Thoracic aorta (tissue), 2 donors: ENCODE measurements around the gene CALHM1. TPM values are rescaled to one million over a fixed set of nuclear protein-coding genes. Genes with fewer than 3 reads are reported as not detected.
"Not testable (repeated sequence)": the region's sequence is repeated elsewhere in the genome, so short reads cannot be mapped to it uniquely, and the experiment has no call there.

Experiments
- ATAC-seq: fragments of 150-250 bp; one replicate; pipeline ENCODE4 v1.8.0; 2017; ENCODE audit warnings: low read depth; ENCODE audit not compliant: insufficient number of reproducible peaks, low FRiP score
- DNase-seq: peaks from one replicate; pipeline ENCODE4 v3.0.0-alpha.2; 2020; ENCODE audit warnings: low spot score
- H3K27ac ChIP-seq, 2 donors: fragments of 200-600 bp; sonication (generic); 1 replicate in 1 of 2; 2 replicates in 1 of 2; pipeline ENCODE4 v1.5.1; 2016; ENCODE audit warnings: mild to moderate bottlenecking in 2 of 2, moderate library complexity in 2 of 2
- H3K27me3 ChIP-seq: fragments of 200-600 bp; sonication (generic); replicated peaks from 2 replicates; pipeline ENCODE4 v1.6.0; 2016; ENCODE audit warnings: mild to moderate bottlenecking; ENCODE audit not compliant: insufficient read depth
- H3K36me3 ChIP-seq: fragments of 200-600 bp; sonication (generic); one replicate; pipeline ENCODE4 v1.5.1; 2016
- H3K4me1 ChIP-seq, 2 donors: fragments of 200-600 bp; sonication (generic); 1 replicate in 1 of 2; 2 replicates in 1 of 2; pipeline versions ENCODE4 v1.5.1 to v1.6.0; 2016; ENCODE audit warnings: low read depth in 2 of 2, mild to moderate bottlenecking in 1 of 2; ENCODE audit not compliant: control insufficient read depth in 1 of 2
- H3K4me3 ChIP-seq: fragments of 200-600 bp; sonication (generic); 2 replicates; pipeline ENCODE4 v1.5.1; 2016; ENCODE audit warnings: mild to moderate bottlenecking
- H3K9me3 ChIP-seq: fragments of 200-600 bp; sonication (generic); 2 replicates; pipeline ENCODE4 v1.5.1; 2016
- total RNA-seq, 2 donors: library from RNA; depleted of rRNA; stranded (reverse); fragments of >200 nt; gene quantifications; one replicate each; pipeline versions ENCODE4 v1.1.0 to v1.2.3, GENCODE V29; 2016
- TF ChIP-seq, protein P1 (sequence below): fragments of 200-600 bp; sonication (generic); IDR thresholded peaks from one replicate; pipeline ENCODE4 v1.5.1; 2019; ENCODE audit warnings: antibody characterized with exemption

Gene CALHM1, protein sequence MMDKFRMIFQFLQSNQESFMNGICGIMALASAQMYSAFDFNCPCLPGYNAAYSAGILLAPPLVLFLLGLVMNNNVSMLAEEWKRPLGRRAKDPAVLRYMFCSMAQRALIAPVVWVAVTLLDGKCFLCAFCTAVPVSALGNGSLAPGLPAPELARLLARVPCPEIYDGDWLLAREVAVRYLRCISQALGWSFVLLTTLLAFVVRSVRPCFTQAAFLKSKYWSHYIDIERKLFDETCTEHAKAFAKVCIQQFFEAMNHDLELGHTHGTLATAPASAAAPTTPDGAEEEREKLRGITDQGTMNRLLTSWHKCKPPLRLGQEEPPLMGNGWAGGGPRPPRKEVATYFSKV
- not detected for total RNA-seq

DNA sequence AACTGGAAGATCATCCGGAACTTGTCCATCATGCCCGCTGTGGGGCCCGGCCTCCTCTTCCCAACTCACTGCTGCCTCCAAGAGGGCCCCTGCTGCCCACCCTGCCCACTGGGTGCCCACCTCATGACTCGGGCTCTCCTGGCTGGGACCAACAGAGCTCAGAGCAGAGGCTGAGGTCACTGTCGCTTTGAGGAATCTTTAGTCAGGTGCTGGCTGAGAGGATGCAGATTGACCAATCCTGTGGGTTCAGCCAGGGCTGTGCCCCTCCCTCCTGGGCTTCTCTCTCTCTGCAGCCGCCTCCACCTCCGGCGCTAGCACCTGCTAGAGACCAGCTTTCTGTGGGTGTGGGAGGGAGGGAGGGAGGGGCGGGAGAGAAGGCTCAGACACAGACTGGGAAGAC is at the start of gene CALHM1:
Gene CALHM1 (minus strand): TSS at position 181 of the 400 bp plus-strand sequence. CDS start 149 bp downstream, at position 32.
- no peaks in the 10 kb centered on the region for H3K36me3 ChIP-seq
- no peak within 1 kb of the TSS for H3K27ac ChIP-seq
- no peaks in the 10 kb centered on the region for H3K9me3 ChIP-seq
- ATAC-seq (no peak), DNase-seq (no peak)
- H3K4me3 ChIP-seq: no peak within 1 kb of the TSS
- TF ChIP-seq, protein P1, sequence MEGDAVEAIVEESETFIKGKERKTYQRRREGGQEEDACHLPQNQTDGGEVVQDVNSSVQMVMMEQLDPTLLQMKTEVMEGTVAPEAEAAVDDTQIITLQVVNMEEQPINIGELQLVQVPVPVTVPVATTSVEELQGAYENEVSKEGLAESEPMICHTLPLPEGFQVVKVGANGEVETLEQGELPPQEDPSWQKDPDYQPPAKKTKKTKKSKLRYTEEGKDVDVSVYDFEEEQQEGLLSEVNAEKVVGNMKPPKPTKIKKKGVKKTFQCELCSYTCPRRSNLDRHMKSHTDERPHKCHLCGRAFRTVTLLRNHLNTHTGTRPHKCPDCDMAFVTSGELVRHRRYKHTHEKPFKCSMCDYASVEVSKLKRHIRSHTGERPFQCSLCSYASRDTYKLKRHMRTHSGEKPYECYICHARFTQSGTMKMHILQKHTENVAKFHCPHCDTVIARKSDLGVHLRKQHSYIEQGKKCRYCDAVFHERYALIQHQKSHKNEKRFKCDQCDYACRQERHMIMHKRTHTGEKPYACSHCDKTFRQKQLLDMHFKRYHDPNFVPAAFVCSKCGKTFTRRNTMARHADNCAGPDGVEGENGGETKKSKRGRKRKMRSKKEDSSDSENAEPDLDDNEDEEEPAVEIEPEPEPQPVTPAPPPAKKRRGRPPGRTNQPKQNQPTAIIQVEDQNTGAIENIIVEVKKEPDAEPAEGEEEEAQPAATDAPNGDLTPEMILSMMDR: no peak
- H3K4me1 ChIP-seq: no peaks in the 10 kb centered on the region
- no peaks in the 10 kb centered on the region for H3K27me3 ChIP-seq

DNA sequence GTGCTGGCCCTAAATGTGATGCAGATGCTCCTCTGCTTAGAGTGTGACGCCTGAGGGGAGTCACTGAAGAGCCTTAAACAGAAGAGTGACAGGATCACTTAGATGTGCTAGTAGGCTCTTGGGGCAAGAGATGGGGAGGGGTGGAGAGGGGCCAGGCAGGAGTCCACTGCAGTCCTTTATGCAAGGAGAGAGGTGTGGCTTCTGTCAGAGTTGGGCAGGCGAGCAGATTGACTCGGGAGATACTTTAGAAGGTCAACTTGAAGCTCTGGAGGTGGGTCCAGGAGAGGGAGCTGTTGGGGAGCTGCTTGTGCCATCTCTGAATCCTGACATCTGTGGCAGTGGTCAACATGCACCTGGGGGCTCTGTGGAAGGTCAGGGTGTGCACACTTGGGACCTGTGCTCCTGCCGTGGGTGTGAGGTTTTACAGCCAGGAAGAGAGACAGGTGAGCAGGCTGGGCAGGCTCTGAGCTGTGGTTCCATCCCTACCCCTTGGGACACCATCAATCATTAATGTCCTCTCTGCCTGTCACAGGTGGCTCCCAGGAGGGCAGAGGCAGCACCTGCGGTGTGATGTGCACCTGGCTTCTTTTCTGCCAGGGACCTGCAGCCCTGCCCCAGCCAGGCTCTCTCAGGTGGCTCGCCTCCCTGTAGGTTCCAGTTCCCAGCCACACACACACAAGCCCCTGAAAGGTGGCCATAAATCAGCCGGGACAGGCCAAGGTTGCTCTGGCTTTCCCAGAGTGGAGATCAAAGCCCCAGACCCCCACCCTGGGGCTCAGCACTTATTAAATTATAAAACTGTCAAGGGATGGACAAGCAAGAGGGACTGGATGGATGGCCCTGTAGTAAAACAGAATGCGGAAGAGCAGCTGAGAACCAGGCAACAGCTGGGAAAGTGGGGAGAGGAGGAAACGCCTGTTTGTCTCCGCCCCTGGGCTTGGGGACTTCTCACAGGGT is 48.8 kb upstream of the CALHM1 start:
- Histone ChIP-seq H3K27me3 (no peaks in the 10 kb centered on the region), H3K27ac (no peak overlapping the region), H3K9me3 (no peaks in the 10 kb centered on the region), H3K36me3 (no peaks in the 10 kb centered on the region), H3K4me1 (peaks cover 0 to 9% of the 10 kb centered on the region in 2 donors), H3K4me3 (no peak overlapping the region)
- DNase-seq (no peak), ATAC-seq (no peak)
- TF ChIP-seq, protein P1: no peak

DNA sequence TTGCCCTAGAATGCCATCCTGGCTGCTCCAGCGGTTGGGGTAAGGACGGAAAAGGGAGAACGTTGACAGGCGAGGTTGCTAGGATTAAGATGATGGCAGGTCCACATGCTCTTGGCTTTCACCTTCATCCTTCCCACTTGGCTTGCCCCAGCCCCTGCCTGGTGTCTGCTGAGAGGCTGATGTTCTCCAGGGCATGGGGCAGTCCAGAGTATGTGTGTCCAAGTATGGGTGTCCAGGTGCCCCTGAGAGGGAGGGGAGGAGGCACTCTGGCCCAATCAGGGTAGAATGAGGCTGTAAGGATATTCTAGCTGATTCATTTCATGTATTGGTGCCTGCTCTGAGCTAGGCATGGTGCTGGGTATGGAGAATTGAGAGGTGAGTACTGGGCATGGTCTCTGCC is 47.4 kb upstream of the CALHM1 start:
- DNase-seq (no peak), ATAC-seq (no peak)
- H3K27ac ChIP-seq: no peak overlapping the region

DNA sequence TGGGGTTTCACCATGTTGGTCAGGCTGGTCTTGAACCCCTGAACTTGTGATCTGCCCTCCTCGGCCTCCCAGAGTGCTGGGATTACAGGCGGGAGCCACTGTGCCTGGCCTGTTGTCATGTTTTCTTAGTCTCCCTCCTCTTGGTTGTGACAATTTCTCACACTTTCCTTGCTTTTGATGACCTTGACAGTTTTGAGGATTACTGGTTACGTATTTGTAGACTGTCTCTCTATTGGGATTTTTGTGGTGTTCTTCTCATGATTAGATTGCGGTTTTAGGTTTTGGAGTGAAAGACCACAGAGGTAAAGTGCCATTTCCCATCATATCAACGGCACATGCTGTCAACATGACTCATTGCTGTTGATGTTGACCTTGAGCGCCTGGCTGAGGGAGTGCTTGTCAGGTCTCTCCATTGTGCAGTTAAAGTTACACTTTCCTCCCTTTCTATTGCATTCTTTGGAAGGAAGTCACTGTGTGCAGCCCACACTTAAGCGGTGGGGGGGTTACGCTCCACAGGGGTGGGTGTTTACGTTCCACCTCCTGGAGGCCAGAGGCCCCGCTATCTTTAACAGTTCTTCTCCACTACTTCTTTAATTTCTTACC is 45.6 kb upstream of the CALHM1 start:
- no peaks in the 10 kb centered on the region for H3K9me3 ChIP-seq
- DNase-seq (no peak), ATAC-seq (peak; percentile 34)
- H3K27ac ChIP-seq: no peak overlapping the region
- no peak overlapping the region for H3K4me3 ChIP-seq
- H3K36me3 ChIP-seq: no peaks in the 10 kb centered on the region
- H3K27me3 ChIP-seq: no peaks in the 10 kb centered on the region
- TF ChIP-seq, protein P1: no peak
- peaks cover 0 to 9% of the 10 kb centered on the region in 2 donors for H3K4me1 ChIP-seq

More for the DNA sequence above, 47.4 kb upstream of the CALHM1 start:
- H3K27me3 ChIP-seq: no peaks in the 10 kb centered on the region
- TF ChIP-seq, protein P1: no peak
- H3K9me3 ChIP-seq: no peaks in the 10 kb centered on the region
- H3K4me1 ChIP-seq: peaks cover 0 to 9% of the 10 kb centered on the region in 2 donors
- H3K36me3 ChIP-seq: no peaks in the 10 kb centered on the region
- H3K4me3 ChIP-seq: no peak overlapping the region

DNA sequence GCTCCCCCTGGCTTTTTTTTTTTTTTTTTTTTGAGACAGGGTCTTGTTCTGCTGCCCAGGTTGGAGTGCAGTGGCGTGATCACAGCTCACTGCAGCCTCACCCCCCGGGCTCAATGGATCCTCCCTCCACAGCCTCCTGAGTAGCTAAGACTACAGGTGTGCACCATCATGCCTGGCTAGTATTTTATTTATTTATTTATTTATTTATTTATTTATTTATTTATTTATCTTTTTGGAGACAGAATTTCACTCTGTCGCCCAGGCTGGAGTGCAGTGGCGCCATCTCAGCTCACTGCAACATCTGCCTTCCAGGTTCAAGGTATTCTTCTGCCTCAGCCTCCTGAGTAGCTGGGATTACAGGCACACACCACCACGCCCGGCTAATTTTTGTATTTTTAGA is 45.1 kb upstream of the CALHM1 start:
- not testable (repeated sequence) for H3K4me3 ChIP-seq, H3K27ac ChIP-seq, H3K36me3 ChIP-seq, ATAC-seq, H3K9me3 ChIP-seq, H3K27me3 ChIP-seq, DNase-seq, H3K4me1 ChIP-seq
